MM.1S (cell line): ENCODE measurements around the gene TRAPPC14.

ENCODE experiments used
- DNase-seq: peaks from one replicate; pipeline ENCODE4 v3.0.0-alpha.2; 2015
- H2AFZ ChIP-seq: fragments of 300-600 bp; sonication (generic); 2 replicates; pipeline ENCODE4 v1.6.0; 2016; ENCODE audit warnings: antibody characterized with exemption, low read length
- H3F3A ChIP-seq: fragments of 300-600 bp; sonication (generic); 2 replicates; pipeline ENCODE4 v1.6.1; 2016; ENCODE audit warnings: mild to moderate bottlenecking, antibody characterized with exemption, low read length, moderate library complexity, mixed read lengths; ENCODE audit not compliant: insufficient read depth
- H3K27ac ChIP-seq: fragments of 300-600 bp; sonication (generic); 2 replicates; pipeline ENCODE4 v1.5.1; 2016; ENCODE audit warnings: mild to moderate bottlenecking, low read length
- H3K27me3 ChIP-seq: fragments of 300-600 bp; sonication (generic); replicated peaks from 2 replicates; pipeline ENCODE4 v1.6.0; 2016; ENCODE audit warnings: low read length; ENCODE audit not compliant: insufficient read depth
- H3K36me3 ChIP-seq: fragments of 300-600 bp; sonication (generic); replicated peaks from 2 replicates; pipeline ENCODE4 v1.6.1; 2016; ENCODE audit warnings: mild to moderate bottlenecking, low read length, mixed read lengths; ENCODE audit not compliant: insufficient read depth
- H3K4me1 ChIP-seq: fragments of 300-600 bp; sonication (generic); 2 replicates; pipeline ENCODE4 v1.6.1; 2016; ENCODE audit warnings: low read length, mixed read lengths
- H3K4me2 ChIP-seq: fragments of 300-600 bp; sonication (generic); 2 replicates; pipeline ENCODE4 v1.6.0; 2016; ENCODE audit warnings: low read depth, low read length
- H3K4me3 ChIP-seq: fragments of 300-600 bp; sonication (generic); 2 replicates; pipeline ENCODE4 v1.5.1; 2016; ENCODE audit warnings: low read length, mixed read lengths
- H3K79me2 ChIP-seq: fragments of 300-600 bp; sonication (generic); 2 replicates; pipeline ENCODE4 v1.6.1; 2016; ENCODE audit warnings: mixed run types, low read length, mixed read lengths
- H3K9ac ChIP-seq: fragments of 300-600 bp; sonication (generic); 2 replicates; pipeline ENCODE4 v1.6.1; 2016; ENCODE audit warnings: low read length, mixed read lengths
- H3K9me2 ChIP-seq: fragments of 300-600 bp; sonication (generic); replicated peaks from 2 replicates; pipeline ENCODE4 v1.6.1; 2016; ENCODE audit warnings: mild to moderate bottlenecking, low read length, mixed read lengths; ENCODE audit not compliant: insufficient read depth
- H3K9me3 ChIP-seq: fragments of 300-600 bp; sonication (generic); replicated peaks from 2 replicates; pipeline ENCODE4 v1.6.1; 2016; ENCODE audit warnings: mild to moderate bottlenecking, low read length, mixed read lengths; ENCODE audit not compliant: insufficient read depth
- H4K20me1 ChIP-seq: fragments of 300-600 bp; sonication (generic); 2 replicates; pipeline ENCODE4 v1.6.1; 2016; ENCODE audit warnings: mild to moderate bottlenecking, low read length, moderate library complexity, mixed read lengths; ENCODE audit not compliant: insufficient read depth
- EZH2 ChIP-seq: fragments of 300-600 bp; sonication (generic); optimal IDR thresholded peaks from 2 replicates; pipeline ENCODE3; 2017; ENCODE audit warnings: low read depth, mild to moderate bottlenecking, antibody characterized with exemption, low read length, mixed read lengths
- EZH2phosphoT487 ChIP-seq: fragments of 300-600 bp; sonication (generic); IDR thresholded peaks from 2 replicates; pipeline ENCODE4 v1.6.1; 2018; ENCODE audit warnings: antibody characterized with exemption, low read length
- TF ChIP-seq, protein P1 (sequence below): fragments of 300-600 bp; sonication (generic); IDR thresholded peaks from 2 replicates; pipeline ENCODE4 v1.5.1; 2016; ENCODE audit warnings: antibody characterized with exemption, low read length, mixed read lengths

TRAPPC14 gene

GRCh38 chr7:100127866-100128636 is 30.5 kb downstream of the TRAPPC14 start:
- H2AFZ ChIP-seq: peak overlapping the region; percentile 90
- H3K4me1 ChIP-seq: peaks cover 15% of the 10 kb centered on the region
- TF ChIP-seq, protein P1, sequence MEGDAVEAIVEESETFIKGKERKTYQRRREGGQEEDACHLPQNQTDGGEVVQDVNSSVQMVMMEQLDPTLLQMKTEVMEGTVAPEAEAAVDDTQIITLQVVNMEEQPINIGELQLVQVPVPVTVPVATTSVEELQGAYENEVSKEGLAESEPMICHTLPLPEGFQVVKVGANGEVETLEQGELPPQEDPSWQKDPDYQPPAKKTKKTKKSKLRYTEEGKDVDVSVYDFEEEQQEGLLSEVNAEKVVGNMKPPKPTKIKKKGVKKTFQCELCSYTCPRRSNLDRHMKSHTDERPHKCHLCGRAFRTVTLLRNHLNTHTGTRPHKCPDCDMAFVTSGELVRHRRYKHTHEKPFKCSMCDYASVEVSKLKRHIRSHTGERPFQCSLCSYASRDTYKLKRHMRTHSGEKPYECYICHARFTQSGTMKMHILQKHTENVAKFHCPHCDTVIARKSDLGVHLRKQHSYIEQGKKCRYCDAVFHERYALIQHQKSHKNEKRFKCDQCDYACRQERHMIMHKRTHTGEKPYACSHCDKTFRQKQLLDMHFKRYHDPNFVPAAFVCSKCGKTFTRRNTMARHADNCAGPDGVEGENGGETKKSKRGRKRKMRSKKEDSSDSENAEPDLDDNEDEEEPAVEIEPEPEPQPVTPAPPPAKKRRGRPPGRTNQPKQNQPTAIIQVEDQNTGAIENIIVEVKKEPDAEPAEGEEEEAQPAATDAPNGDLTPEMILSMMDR: no peak
- TF ChIP-seq EZH2phosphoT487: no peak
- TF ChIP-seq EZH2: no peak
- peaks cover 7% of the 10 kb centered on the region; the same call in 1 of the 2 replicates for H3K79me2 ChIP-seq
- H3K9me3 ChIP-seq: no peaks in the 10 kb centered on the region
- peak; percentile 14 for DNase-seq
- H3K27ac ChIP-seq: no peak overlapping the region
- peaks cover 20% of the 10 kb centered on the region for H3F3A ChIP-seq
- no peaks in the 10 kb centered on the region for H4K20me1 ChIP-seq
- H3K4me2 ChIP-seq: peak overlapping the region; percentile 99
- H3K9me2 ChIP-seq: no peaks in the 10 kb centered on the region
- peak overlapping the region; percentile 86 for H3K9ac ChIP-seq
- peak overlapping the region; percentile 78 for H3K4me3 ChIP-seq
- H3K36me3 ChIP-seq: no peaks in the 10 kb centered on the region
- no peaks in the 10 kb centered on the region for H3K27me3 ChIP-seq

- H3K9me2 ChIP-seq: no peaks in the 10 kb centered on the region
- TF ChIP-seq EZH2phosphoT487 (no peak), EZH2 (no peak)
- TF ChIP-seq, protein P1: no peak
- H3F3A ChIP-seq: peaks cover 20% of the 10 kb centered on the region
- no peaks in the 10 kb centered on the region for H4K20me1 ChIP-seq
- H3K4me2 ChIP-seq: peak within 1 kb of the TSS; percentile 99
- H3K4me3 ChIP-seq: peak within 1 kb of the TSS; percentile 78
- H3K36me3 ChIP-seq: no peaks in the 10 kb centered on the region
- no peaks in the 10 kb centered on the region for H3K27me3 ChIP-seq
- H3K27ac ChIP-seq: peak within 1 kb of the TSS; percentile 95
- peaks cover 15% of the 10 kb centered on the region for H3K4me1 ChIP-seq
- H3K79me2 ChIP-seq: peaks cover 7% of the 10 kb centered on the region; the same call in 1 of the 2 replicates
- H3K9ac ChIP-seq: peak within 1 kb of the TSS; percentile 86
- peak; percentile 89 for DNase-seq
- no peaks in the 10 kb centered on the region for H3K9me3 ChIP-seq
- H2AFZ ChIP-seq: peak within 1 kb of the TSS; percentile 90
Measured at GRCh38 chr7:100126931-100127865, 31.3 kb downstream of the TRAPPC14 start, which contains the start of gene MBLAC1. MBLAC1 (plus strand) TSS chr7:100126967; CDS start chr7:100127396, 429 bp downstream.

- no peak for DNase-seq
- H3K4me1 ChIP-seq: peaks cover 15% of the 10 kb centered on the region
Measured at GRCh38 chr7:100126239-100126930, 32.1 kb downstream of the TRAPPC14 start.

More at GRCh38 chr7:100126239-100126930, 32.1 kb downstream of the TRAPPC14 start:
- peaks cover 7% of the 10 kb centered on the region; the same call in 1 of the 2 replicates for H3K79me2 ChIP-seq
- H4K20me1 ChIP-seq: no peaks in the 10 kb centered on the region
- no peak for TF ChIP-seq EZH2
- TF ChIP-seq, protein P1: no peak
- TF ChIP-seq EZH2phosphoT487: no peak
- H3F3A ChIP-seq: peaks cover 20% of the 10 kb centered on the region
- no peaks in the 10 kb centered on the region for H3K27me3 ChIP-seq
- peak overlapping the region; percentile 95 for H3K27ac ChIP-seq
- H3K4me2 ChIP-seq: peak overlapping the region; percentile 99
- peak overlapping the region; percentile 78 for H3K4me3 ChIP-seq
- H3K9ac ChIP-seq: peak overlapping the region; percentile 86
- H3K9me2 ChIP-seq: no peaks in the 10 kb centered on the region
- no peaks in the 10 kb centered on the region for H3K9me3 ChIP-seq
- H3K36me3 ChIP-seq: no peaks in the 10 kb centered on the region
- peak overlapping the region; percentile 90 for H2AFZ ChIP-seq
